HCT116 (cell line): ENCODE results near the gene VEGFA.

Source experiments
- CTCF ChIP-seq, 3 experiments: fragments of 200-600 bp in 1 of 3; sonication (generic) in 1 of 3; IDR thresholded peaks in 2 of 3; conservative IDR thresholded peaks in 1 of 3; 2 replicates each; pipeline ENCODE4 v1.5.1; 2012 to 2017; ENCODE audit warnings: low read depth in 2 of 3, low read length in 2 of 3, antibody characterized with exemption in 1 of 3, borderline replicate concordance in 1 of 3, control low read depth in 1 of 3, mild to moderate bottlenecking in 1 of 3, mixed read lengths in 1 of 3, mixed run types in 1 of 3, moderate library complexity in 1 of 3; ENCODE audit not compliant: insufficient read depth in 1 of 3
- ELF1 ChIP-seq: IDR thresholded peaks from 2 replicates; pipeline ENCODE4 v1.6.1; 2012; ENCODE audit warnings: low read depth, borderline replicate concordance
- EZH2 ChIP-seq: fragments of 200-600 bp; sonication (generic); IDR thresholded peaks from 2 replicates; pipeline ENCODE4 v1.6.1; 2017; ENCODE audit warnings: antibody characterized with exemption, mixed run types
- EZH2phosphoT487 ChIP-seq: fragments of 200-600 bp; IDR thresholded peaks from 2 replicates; pipeline ENCODE4 v1.6.1; 2018; ENCODE audit warnings: antibody characterized with exemption, borderline replicate concordance
- JUND ChIP-seq: IDR thresholded peaks from 2 replicates; pipeline ENCODE4 v1.6.1; 2012
- MAX ChIP-seq: IDR thresholded peaks from 2 replicates; pipeline ENCODE4 v1.6.1; 2012
- POLR2AphosphoS5 ChIP-seq: IDR thresholded peaks from 2 replicates; pipeline ENCODE4 v1.6.1; 2011; ENCODE audit warnings: mild to moderate bottlenecking, low read depth, low read length, moderate library complexity
- TCF7L2 ChIP-seq: IDR thresholded peaks from 2 replicates; pipeline ENCODE4 v1.7.0; 2011; ENCODE audit warnings: borderline replicate concordance, inconsistent platforms; ENCODE audit not compliant: insufficient read depth, insufficient read length; ENCODE audit errors: extremely low read depth

DNA sequence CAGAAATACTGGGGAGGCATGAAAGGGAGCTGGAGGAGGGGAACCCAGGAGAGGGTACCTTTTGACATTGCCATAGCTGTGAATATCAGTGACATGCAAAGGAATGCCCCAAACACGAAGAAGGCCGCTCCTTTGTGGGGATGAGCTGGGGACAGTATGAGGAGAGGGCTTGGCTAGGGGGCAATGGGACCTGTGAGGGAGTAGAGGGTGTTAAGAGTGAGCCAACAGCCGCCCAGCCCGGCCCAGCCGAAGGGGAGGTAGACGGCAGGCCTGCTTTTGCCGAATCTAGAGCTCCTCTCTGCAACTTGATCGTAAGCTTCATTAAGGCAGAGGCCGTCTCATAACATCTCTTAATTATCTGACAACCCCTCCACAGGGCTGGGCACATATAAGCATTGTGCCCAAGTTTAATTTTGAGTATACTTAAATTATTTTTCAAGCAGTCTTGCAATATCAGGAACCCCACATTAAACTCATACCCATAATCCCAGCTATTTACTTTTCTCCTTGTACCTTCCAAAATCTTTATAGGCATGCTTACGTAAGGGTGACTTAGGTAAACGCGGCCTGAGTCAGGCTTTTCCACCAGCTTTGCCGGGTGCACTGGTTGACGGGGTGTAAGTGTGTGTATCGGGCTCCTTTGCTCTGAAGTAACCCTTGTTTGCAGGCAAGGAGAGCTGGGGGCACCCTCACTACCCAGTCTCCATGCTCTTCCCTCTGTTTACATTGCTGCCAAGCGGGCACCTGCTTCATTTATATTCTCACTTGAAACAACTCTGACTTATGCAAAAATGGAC, 24.9 kb upstream of the VEGFA start:
- TF ChIP-seq POLR2AphosphoS5 (no peak), EZH2phosphoT487 (no peak), MAX (no peak), EZH2 (no peak), JUND (no peak), ELF1 (no peak), CTCF (IDR thresholded peaks at IDR 0.05 in 2 of 3, conservative IDR thresholded peaks at IDR 0.05 in 1 of 3; ENCODE audit: borderline replicate concordance in 1 of 3, insufficient read depth in 1 of 3, low read depth in 2 of 3, low read length in 2 of 3) (no peak), TCF7L2 (no peak)
